CD8-positive, alpha-beta memory T cell (primary cell): ENCODE results near the gene TPSG1. TPM values are rescaled to one million over a fixed set of nuclear protein-coding genes. Genes with fewer than 3 reads are reported as not detected.

Source experiments
- CTCF ChIA-PET: fragments of 350-600 bp; sonication (Branson Sonifier 250); formaldehyde crosslinking; loops from one replicate; lab custom pipeline; 2021; ENCODE audit warnings: antibody characterized with exemption; lab: Charles Lee
- POLR2A ChIA-PET: fragments of 350-600 bp; sonication (Branson Sonifier 250); formaldehyde crosslinking; loops from one replicate; lab custom pipeline; 2021; ENCODE audit warnings: antibody characterized with exemption; lab: Charles Lee
- DNase-seq, 5 donors: peaks; one replicate each; pipeline versions ENCODE4 v3.0.0 to v3.0.0-alpha.2; 2020 to 2022; ENCODE audit warnings: mixed read lengths in 1 of 5
- H3K27ac ChIP-seq: one replicate; pipeline ENCODE4 v1.7.0; 2013; ENCODE audit warnings: low read depth, mild to moderate bottlenecking, low read length, moderate library complexity
- H3K27me3 ChIP-seq: 2 replicates; pipeline ENCODE4 v1.7.0; 2013; ENCODE audit warnings: low read length, mild to moderate bottlenecking; ENCODE audit not compliant: insufficient read depth, poor library complexity, severe bottlenecking
- H3K36me3 ChIP-seq: 2 replicates; pipeline ENCODE4 v1.7.0; 2013; ENCODE audit warnings: mild to moderate bottlenecking, low read length, moderate library complexity; ENCODE audit not compliant: insufficient read depth
- H3K4me1 ChIP-seq: 2 replicates; pipeline ENCODE4 v1.7.0; 2013; ENCODE audit warnings: mild to moderate bottlenecking, low read length, moderate library complexity; ENCODE audit not compliant: insufficient read depth
- H3K4me3 ChIP-seq: 2 replicates; pipeline ENCODE4 v1.7.0; 2013; ENCODE audit warnings: mild to moderate bottlenecking, low read length
- H3K9me3 ChIP-seq: 2 replicates; pipeline ENCODE4 v1.7.0; 2013; ENCODE audit warnings: mild to moderate bottlenecking, low read length
- H3K27ac Mint-ChIP-seq, 8 donors: one replicate each; pipeline ENCODE4 v1.8.0; 2020 to 2021; ENCODE audit warnings: mixed read lengths in 8 of 8, mild to moderate bottlenecking in 6 of 8, inconsistent platforms in 3 of 8, moderate library complexity in 3 of 8
- H3K27me3 Mint-ChIP-seq, 2 donors: one replicate each; pipeline ENCODE4 v1.8.0; 2020 to 2021; ENCODE audit warnings: mixed read lengths in 2 of 2, mild to moderate bottlenecking in 1 of 2, moderate library complexity in 1 of 2
- H3K36me3 Mint-ChIP-seq, 3 donors: one replicate each; pipeline ENCODE4 v1.8.0; 2020 to 2021; ENCODE audit warnings: mixed read lengths in 3 of 3, inconsistent platforms in 1 of 3, mild to moderate bottlenecking in 1 of 3
- H3K4me1 Mint-ChIP-seq, 3 donors: one replicate each; pipeline ENCODE4 v1.8.0; 2020 to 2021; ENCODE audit warnings: mixed read lengths in 3 of 3, inconsistent platforms in 1 of 3, mild to moderate bottlenecking in 1 of 3
- H3K4me3 Mint-ChIP-seq, 7 donors: one replicate each; pipeline ENCODE4 v1.8.0; 2020 to 2021; ENCODE audit warnings: mixed read lengths in 7 of 7, mild to moderate bottlenecking in 6 of 7, moderate library complexity in 4 of 7, inconsistent platforms in 2 of 7
- H3K9me3 Mint-ChIP-seq, 5 donors: one replicate each; pipeline ENCODE4 v1.8.0; 2020 to 2022; ENCODE audit warnings: mixed read lengths in 5 of 5, mild to moderate bottlenecking in 3 of 5, moderate library complexity in 2 of 5, inconsistent platforms in 1 of 5
- polyA plus RNA-seq: library from polyadenylated mRNA; unstranded; fragments of 300-500 nt; fragmentation: Illumina TruSeq; gene quantifications from one replicate; pipeline ENCODE4 v1.2.3, GENCODE V29; 2021
- total RNA-seq, 2 experiments: library from RNA; stranded (reverse); gene quantifications; one replicate each; pipeline ENCODE4 v1.2.3, GENCODE V29; 2021

TPSG1 gene
- total and polyA plus RNA-seq, 3 experiments from 2014 or later = not detected

- Mint-ChIP-seq H3K9me3 (no peaks in the 10 kb centered on the region), H3K27ac (no peak overlapping the region), H3K36me3 (no peaks in the 10 kb centered on the region), H3K4me3 (no peak overlapping the region), H3K4me1 (no peaks in the 10 kb centered on the region), H3K27me3 (peaks cover 4% of the 10 kb centered on the region in 2 donors)
- Histone ChIP-seq H3K4me1 (no peaks in the 10 kb centered on the region), H3K27ac (no peak overlapping the region), H3K27me3 (no peaks in the 10 kb centered on the region), H3K36me3 (no peaks in the 10 kb centered on the region), H3K9me3 (no peaks in the 10 kb centered on the region), H3K4me3 (no peak overlapping the region)
- ChIA-PET CTCF (no interaction called here), POLR2A (no interaction called here)
- DNase-seq = no peak
Measured at GRCh38 chr16:1172651-1173050, 52.4 kb downstream of the TPSG1 start.

GRCh38 chr16:1171854-1172428 lies 53.1 kb downstream of the TPSG1 start:
- Mint-ChIP-seq H3K4me1 (no peaks in the 10 kb centered on the region), H3K9me3 (no peaks in the 10 kb centered on the region), H3K27ac (no peak overlapping the region), H3K36me3 (no peaks in the 10 kb centered on the region), H3K27me3 (peaks cover 2 to 4% of the 10 kb centered on the region in 2 donors), H3K4me3 (no peak overlapping the region)
- no peaks in the 10 kb centered on the region for H3K36me3 ChIP-seq
- ChIA-PET CTCF (no interaction called here), POLR2A (no interaction called here)
- no peaks in the 10 kb centered on the region for H3K4me1 ChIP-seq
- H3K27ac ChIP-seq = no peak overlapping the region
- no peak for DNase-seq
- H3K27me3 ChIP-seq = no peaks in the 10 kb centered on the region
- H3K4me3 ChIP-seq = no peak overlapping the region
- H3K9me3 ChIP-seq = no peaks in the 10 kb centered on the region

Other genes starting within 250 kb of the TPSG1 start
- under 1 TPM; 0.39 to 0.62 TPM for gene SOX8, start 243.5 kb downstream of the TPSG1 start, total RNA-seq
- gene SOX8, start 243.5 kb downstream of the TPSG1 start, polyA plus RNA-seq = 0.39 TPM
- gene SSTR5, start 152.5 kb downstream of the TPSG1 start, total RNA-seq = not detected
- not detected for gene SSTR5, start 152.5 kb downstream of the TPSG1 start, polyA plus RNA-seq
- not detected for gene C1QTNF8, start 129.0 kb downstream of the TPSG1 start, total RNA-seq
- not detected for gene C1QTNF8, start 129.0 kb downstream of the TPSG1 start, polyA plus RNA-seq
- under 1 TPM; 0.31 to 0.42 TPM for gene CACNA1H, start 72.2 kb downstream of the TPSG1 start, total RNA-seq
- 0.40 TPM for gene CACNA1H, start 72.2 kb downstream of the TPSG1 start, polyA plus RNA-seq
- not detected for gene TPSB2, start 4.9 kb upstream of the TPSG1 start, total RNA-seq
- gene TPSB2, start 4.9 kb upstream of the TPSG1 start, polyA plus RNA-seq = not detected
- not detected for gene TPSAB1, start 15.4 kb upstream of the TPSG1 start, total RNA-seq
- not detected for gene TPSAB1, start 15.4 kb upstream of the TPSG1 start, polyA plus RNA-seq
- gene TPSD1, start 30.8 kb upstream of the TPSG1 start, total RNA-seq = not detected
- gene TPSD1, start 30.8 kb upstream of the TPSG1 start, polyA plus RNA-seq = not detected
- 100 to 1,000 TPM; 238 to 257 TPM for gene UBE2I, start 84.4 kb upstream of the TPSG1 start, total RNA-seq
- 101 TPM for gene UBE2I, start 84.4 kb upstream of the TPSG1 start, polyA plus RNA-seq
- gene BAIAP3, start 108.4 kb upstream of the TPSG1 start, total RNA-seq = 1 to 10 TPM; 7.2 to 7.5 TPM
- 8.3 TPM for gene BAIAP3, start 108.4 kb upstream of the TPSG1 start, polyA plus RNA-seq
- 100 to 1,000 TPM in 1 of 2 experiments, 10 to 100 TPM in 1; 91.8 to 102 TPM for gene TSR3, start 126.6 kb upstream of the TPSG1 start, total RNA-seq
- 109 TPM for gene TSR3, start 126.6 kb upstream of the TPSG1 start, polyA plus RNA-seq
- gene GNPTG, start 126.7 kb upstream of the TPSG1 start, total RNA-seq = 10 to 100 TPM; 32.3 to 34.4 TPM
- gene GNPTG, start 126.7 kb upstream of the TPSG1 start, polyA plus RNA-seq = 63.3 TPM
- gene UNKL, start 189.4 kb upstream of the TPSG1 start, total RNA-seq = 10 to 100 TPM; 32.9 to 38.0 TPM
- 8.1 TPM for gene UNKL, start 189.4 kb upstream of the TPSG1 start, polyA plus RNA-seq
- gene UQCC4, start 195.5 kb upstream of the TPSG1 start, total RNA-seq = 10 to 100 TPM; 27.0 to 27.2 TPM
- 33.7 TPM for gene UQCC4, start 195.5 kb upstream of the TPSG1 start, polyA plus RNA-seq
- gene PERCC1, start 205.8 kb upstream of the TPSG1 start, total RNA-seq = under 1 TPM; 0.33 to 0.48 TPM
- not detected for gene PERCC1, start 205.8 kb upstream of the TPSG1 start, polyA plus RNA-seq
- 1 to 10 TPM; 2.3 to 2.8 TPM for gene CCDC154, start 219.3 kb upstream of the TPSG1 start, total RNA-seq
- gene CCDC154, start 219.3 kb upstream of the TPSG1 start, polyA plus RNA-seq = not detected
- 10 to 100 TPM; 52.8 to 59.1 TPM for gene CLCN7, start 249.8 kb upstream of the TPSG1 start, total RNA-seq
- 29.3 TPM for gene CLCN7, start 249.8 kb upstream of the TPSG1 start, polyA plus RNA-seq